ENCODE measurements around the gene ACTRT2.
A peak's percentile ranks its signal among the peaks of the same experiment; 100 is the strongest.

ACTRT2 gene

GRCh38 chr1:3021233-3021671 lies at the start of gene ACTRT2:
Gene ACTRT2 (plus strand): TSS chr1:3021467. CDS start chr1:3021687, 220 bp downstream.
- Mint-ChIP-seq H3K4me1 (no peaks in the 10 kb centered on the region), H3K27ac (no peak within 1 kb of the TSS), H3K27me3 (peaks cover 8% of the 10 kb centered on the region), H3K4me3 (no peak within 1 kb of the TSS), H3K36me3 (no peaks in the 10 kb centered on the region), H3K9me3 (no peaks in the 10 kb centered on the region)
- no peak for ATAC-seq

GRCh38 chr1:2971609-2972008 lies 49.7 kb upstream of the ACTRT2 start:
- ATAC-seq: no peak
- H3K9me3 Mint-ChIP-seq: no peaks in the 10 kb centered on the region
- H3K27me3 Mint-ChIP-seq: no peaks in the 10 kb centered on the region
- H3K36me3 Mint-ChIP-seq: no peaks in the 10 kb centered on the region
- no peak overlapping the region for H3K4me3 Mint-ChIP-seq
- H3K4me1 Mint-ChIP-seq: peaks cover 11% of the 10 kb centered on the region
- no peak overlapping the region for H3K27ac Mint-ChIP-seq

- H3K4me3 Mint-ChIP-seq: no peak overlapping the region
- H3K4me1 Mint-ChIP-seq: peaks cover 11% of the 10 kb centered on the region
- no peaks in the 10 kb centered on the region for H3K9me3 Mint-ChIP-seq
- H3K27ac Mint-ChIP-seq: no peak overlapping the region
- no peaks in the 10 kb centered on the region for H3K27me3 Mint-ChIP-seq
- ATAC-seq: no peak
- no peaks in the 10 kb centered on the region for H3K36me3 Mint-ChIP-seq
Measured at GRCh38 chr1:2972011-2972878, 49.0 kb upstream of the ACTRT2 start.

GRCh38 chr1:2972879-2973575 lies 48.2 kb upstream of the ACTRT2 start:
- Mint-ChIP-seq H3K36me3 (no peaks in the 10 kb centered on the region), H3K4me3 (no peak overlapping the region), H3K9me3 (no peaks in the 10 kb centered on the region), H3K4me1 (peaks cover 11% of the 10 kb centered on the region), H3K27me3 (no peaks in the 10 kb centered on the region), H3K27ac (no peak overlapping the region)
- no peak for ATAC-seq

GRCh38 chr1:2973601-2974593 lies 47.4 kb upstream of the ACTRT2 start:
- no peaks in the 10 kb centered on the region for H3K27me3 Mint-ChIP-seq
- no peaks in the 10 kb centered on the region for H3K36me3 Mint-ChIP-seq
- H3K4me1 Mint-ChIP-seq: peaks cover 11% of the 10 kb centered on the region
- no peak overlapping the region for H3K4me3 Mint-ChIP-seq
- ATAC-seq: no peak
- H3K9me3 Mint-ChIP-seq: no peaks in the 10 kb centered on the region
- H3K27ac Mint-ChIP-seq: no peak overlapping the region

GRCh38 chr1:2974701-2975301 lies 46.5 kb upstream of the ACTRT2 start:
- no peak overlapping the region for H3K27ac Mint-ChIP-seq
- peaks cover 11% of the 10 kb centered on the region for H3K4me1 Mint-ChIP-seq
- H3K9me3 Mint-ChIP-seq: no peaks in the 10 kb centered on the region
- ATAC-seq: no peak
- no peak overlapping the region for H3K4me3 Mint-ChIP-seq
- H3K27me3 Mint-ChIP-seq: no peaks in the 10 kb centered on the region
- no peaks in the 10 kb centered on the region for H3K36me3 Mint-ChIP-seq

- H3K4me3 Mint-ChIP-seq: no peak overlapping the region
- no peaks in the 10 kb centered on the region for H3K9me3 Mint-ChIP-seq
- no peaks in the 10 kb centered on the region for H3K27me3 Mint-ChIP-seq
- H3K4me1 Mint-ChIP-seq: peaks cover 11% of the 10 kb centered on the region
- ATAC-seq: no peak
- no peak overlapping the region for H3K27ac Mint-ChIP-seq
- no peaks in the 10 kb centered on the region for H3K36me3 Mint-ChIP-seq
Measured at GRCh38 chr1:2975466-2976179, 45.6 kb upstream of the ACTRT2 start.

GRCh38 chr1:2976180-2976562 lies 45.1 kb upstream of the ACTRT2 start:
- ATAC-seq: no peak
- no peak overlapping the region for H3K4me3 Mint-ChIP-seq
- H3K27me3 Mint-ChIP-seq: no peaks in the 10 kb centered on the region
- peaks cover 11% of the 10 kb centered on the region for H3K4me1 Mint-ChIP-seq
- no peaks in the 10 kb centered on the region for H3K9me3 Mint-ChIP-seq
- no peaks in the 10 kb centered on the region for H3K36me3 Mint-ChIP-seq
- H3K27ac Mint-ChIP-seq: no peak overlapping the region

- Mint-ChIP-seq H3K9me3 (no peaks in the 10 kb centered on the region), H3K36me3 (no peaks in the 10 kb centered on the region), H3K27ac (no peak overlapping the region), H3K4me3 (no peak overlapping the region), H3K27me3 (no peaks in the 10 kb centered on the region), H3K4me1 (peaks cover 10% of the 10 kb centered on the region)
- ATAC-seq: no peak
Measured at GRCh38 chr1:2977886-2978611, 43.2 kb upstream of the ACTRT2 start.

GRCh38 chr1:2978691-2979190 lies 42.5 kb upstream of the ACTRT2 start:
- Mint-ChIP-seq H3K27ac (no peak overlapping the region), H3K4me1 (peaks cover 3% of the 10 kb centered on the region), H3K27me3 (no peaks in the 10 kb centered on the region), H3K9me3 (no peaks in the 10 kb centered on the region), H3K4me3 (no peak overlapping the region), H3K36me3 (no peaks in the 10 kb centered on the region)
- ATAC-seq: no peak

GRCh38 chr1:2979191-2980072 lies 41.8 kb upstream of the ACTRT2 start:
- no peaks in the 10 kb centered on the region for H3K4me1 Mint-ChIP-seq
- H3K27me3 Mint-ChIP-seq: no peaks in the 10 kb centered on the region
- no peak overlapping the region for H3K4me3 Mint-ChIP-seq
- peak; percentile 9 for ATAC-seq
- H3K27ac Mint-ChIP-seq: no peak overlapping the region
- no peaks in the 10 kb centered on the region for H3K36me3 Mint-ChIP-seq
- H3K9me3 Mint-ChIP-seq: no peaks in the 10 kb centered on the region

- no peak overlapping the region for H3K4me3 Mint-ChIP-seq
- no peak overlapping the region for H3K27ac Mint-ChIP-seq
- H3K4me1 Mint-ChIP-seq: no peaks in the 10 kb centered on the region
- no peak for ATAC-seq
- no peaks in the 10 kb centered on the region for H3K27me3 Mint-ChIP-seq
- H3K9me3 Mint-ChIP-seq: no peaks in the 10 kb centered on the region
- no peaks in the 10 kb centered on the region for H3K36me3 Mint-ChIP-seq
Measured at GRCh38 chr1:2980073-2980791, 41.0 kb upstream of the ACTRT2 start.
